ENCODE results near the gene IKZF1.

IKZF1 gene

DNA sequence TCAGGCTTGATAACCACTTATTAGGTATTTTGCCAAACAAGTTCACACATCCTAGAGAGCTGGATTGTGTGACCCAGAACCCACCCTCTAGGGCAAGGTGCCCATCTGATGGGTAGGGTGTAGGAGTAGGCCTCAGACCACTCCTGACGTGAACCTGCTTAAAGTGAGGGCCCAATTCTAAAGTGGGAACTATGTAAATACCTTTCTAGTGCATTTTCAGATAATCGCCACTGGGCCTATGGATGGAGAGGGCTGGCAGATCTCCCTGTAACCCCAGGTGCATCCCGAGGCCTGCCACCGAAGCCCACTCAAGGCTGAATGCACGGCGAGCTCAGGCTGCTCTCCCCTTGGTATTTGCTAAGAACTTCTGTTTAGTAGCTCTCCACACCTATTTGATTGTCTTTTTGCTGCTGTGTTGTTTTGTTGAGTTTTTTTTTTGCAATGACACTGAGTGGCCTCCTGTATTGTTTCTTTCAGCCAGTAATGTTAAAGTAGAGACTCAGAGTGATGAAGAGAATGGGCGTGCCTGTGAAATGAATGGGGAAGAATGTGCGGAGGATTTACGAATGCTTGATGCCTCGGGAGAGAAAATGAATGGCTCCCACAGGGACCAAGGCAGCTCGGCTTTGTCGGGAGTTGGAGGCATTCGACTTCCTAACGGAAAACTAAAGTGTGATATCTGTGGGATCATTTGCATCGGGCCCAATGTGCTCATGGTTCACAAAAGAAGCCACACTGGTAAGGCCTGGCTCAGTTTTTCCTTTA lies 71.7 kb downstream of the IKZF1 start:
- no peak for DNase-seq (ENCODE audit: low read depth)

GRCh38 chr7:50377356-50377755 lies 72.8 kb downstream of the IKZF1 start:
- DNase-seq (ENCODE audit: low read depth): no peak

GRCh38 chr7:50379082-50379481 lies 74.6 kb downstream of the IKZF1 start:
- no peak for DNase-seq (ENCODE audit: low read depth)

- DNase-seq (ENCODE audit: low read depth): no peak
Observed at GRCh38 chr7:50379539-50379938, 75.0 kb downstream of the IKZF1 start.

GRCh38 chr7:50382455-50382854 lies 77.9 kb downstream of the IKZF1 start:
- DNase-seq (ENCODE audit: low read depth): no peak

- DNase-seq (ENCODE audit: low read depth): no peak
Observed at GRCh38 chr7:50387351-50387750, 82.8 kb downstream of the IKZF1 start.

DNA sequence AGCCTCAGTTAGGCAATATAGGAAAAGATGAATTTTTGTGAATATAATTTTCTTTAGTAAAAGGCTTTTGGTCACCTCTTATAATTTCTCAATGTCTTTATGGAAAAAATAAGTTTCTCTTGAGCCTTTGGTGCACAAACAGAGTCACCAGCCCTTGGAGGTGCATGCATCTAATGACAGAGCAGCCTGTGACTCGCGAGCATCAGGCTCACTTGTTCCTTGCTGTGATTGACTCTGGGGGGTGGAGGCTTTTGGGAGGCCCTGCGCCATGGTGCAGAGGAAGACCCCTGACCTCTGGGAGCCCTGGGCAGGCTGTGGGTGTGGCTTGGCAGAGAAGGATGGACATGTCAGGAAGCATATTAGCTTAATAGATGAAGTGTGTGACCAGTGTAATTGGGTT lies 85.4 kb downstream of the IKZF1 start:
- no peak for DNase-seq (ENCODE audit: low read depth)

GRCh38 chr7:50391386-50391785 lies 86.9 kb downstream of the IKZF1 start:
- DNase-seq (ENCODE audit: low read depth): no peak

DNA sequence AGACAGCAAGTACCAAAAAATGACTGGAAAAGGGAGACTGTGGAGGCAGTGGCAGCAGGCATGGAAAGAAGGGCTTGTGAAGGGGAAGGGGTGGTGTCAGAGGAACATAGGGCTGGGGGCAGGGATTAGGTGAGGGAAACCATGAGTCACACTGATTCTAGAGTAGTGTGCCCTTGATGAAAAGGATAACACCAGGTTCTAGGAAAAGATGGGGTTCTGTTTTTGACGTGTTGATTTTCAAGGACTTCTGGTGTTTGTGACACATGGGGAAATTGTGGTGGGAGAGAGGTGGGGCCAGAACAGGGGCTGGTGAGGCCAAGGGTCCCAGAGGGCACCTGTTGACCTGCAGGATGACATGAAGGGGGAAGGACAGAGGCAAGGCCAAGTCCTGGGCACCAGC lies 88.6 kb downstream of the IKZF1 start:
- no peak for DNase-seq (ENCODE audit: low read depth)

DNA sequence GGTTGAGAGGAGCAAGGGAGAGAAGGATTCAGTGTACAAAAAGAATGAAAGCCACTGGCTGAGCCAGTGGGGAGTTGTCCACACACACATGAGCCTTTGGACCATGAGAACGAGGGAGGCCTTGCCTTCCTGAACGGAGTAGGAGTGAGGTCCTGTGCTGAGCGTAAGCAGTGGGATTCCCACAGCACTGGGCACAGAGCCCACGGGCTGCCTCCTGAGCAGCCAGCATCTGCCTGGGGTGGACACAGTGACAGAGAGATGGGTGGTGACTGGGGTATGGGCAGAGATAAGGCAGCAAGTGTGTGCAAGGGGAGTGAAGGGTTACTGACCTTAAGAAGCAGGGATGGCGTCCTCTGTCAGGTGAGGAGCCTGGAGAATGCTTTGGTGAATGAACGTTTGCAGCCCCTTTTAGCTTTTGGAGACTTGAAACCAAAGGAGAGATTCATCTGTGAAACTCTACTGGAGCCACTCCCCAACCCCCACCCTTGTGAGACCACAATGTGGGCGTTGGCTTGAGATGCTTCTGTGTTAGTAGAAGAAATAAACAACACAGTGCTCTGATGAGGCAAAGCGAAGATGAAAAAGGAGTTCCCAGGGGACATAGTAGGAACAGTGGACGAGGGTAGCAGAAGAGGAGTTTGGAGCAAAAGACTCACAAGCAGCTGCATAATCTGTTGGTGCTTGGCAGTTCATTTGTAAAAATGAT lies 89.2 kb downstream of the IKZF1 start:
- DNase-seq (ENCODE audit: low read depth): no peak

DNA sequence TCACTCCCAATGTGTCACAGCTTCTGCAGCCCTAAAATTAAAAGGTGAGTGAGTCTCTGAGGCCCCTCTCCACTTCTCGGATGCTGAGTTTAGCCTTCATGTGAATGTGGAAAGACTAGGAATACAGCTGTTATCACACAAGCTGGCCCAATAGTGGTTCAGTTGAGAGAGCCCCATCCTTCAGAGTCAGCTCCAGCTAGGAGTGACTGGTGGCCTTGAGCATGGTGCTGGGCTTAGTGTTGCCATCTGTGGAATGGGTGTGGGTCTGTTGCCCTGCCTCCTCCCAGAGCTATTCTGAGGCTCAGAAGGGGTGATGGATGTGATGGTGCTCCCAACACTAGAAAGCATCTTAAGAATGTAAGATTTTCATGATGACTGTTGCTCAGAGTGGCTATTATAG lies 89.8 kb downstream of the IKZF1 start:
- no peak for DNase-seq (ENCODE audit: low read depth)

GRCh38 chr7:50396856-50397255 lies 92.3 kb downstream of the IKZF1 start:
- DNase-seq (ENCODE audit: low read depth): no peak

DNA sequence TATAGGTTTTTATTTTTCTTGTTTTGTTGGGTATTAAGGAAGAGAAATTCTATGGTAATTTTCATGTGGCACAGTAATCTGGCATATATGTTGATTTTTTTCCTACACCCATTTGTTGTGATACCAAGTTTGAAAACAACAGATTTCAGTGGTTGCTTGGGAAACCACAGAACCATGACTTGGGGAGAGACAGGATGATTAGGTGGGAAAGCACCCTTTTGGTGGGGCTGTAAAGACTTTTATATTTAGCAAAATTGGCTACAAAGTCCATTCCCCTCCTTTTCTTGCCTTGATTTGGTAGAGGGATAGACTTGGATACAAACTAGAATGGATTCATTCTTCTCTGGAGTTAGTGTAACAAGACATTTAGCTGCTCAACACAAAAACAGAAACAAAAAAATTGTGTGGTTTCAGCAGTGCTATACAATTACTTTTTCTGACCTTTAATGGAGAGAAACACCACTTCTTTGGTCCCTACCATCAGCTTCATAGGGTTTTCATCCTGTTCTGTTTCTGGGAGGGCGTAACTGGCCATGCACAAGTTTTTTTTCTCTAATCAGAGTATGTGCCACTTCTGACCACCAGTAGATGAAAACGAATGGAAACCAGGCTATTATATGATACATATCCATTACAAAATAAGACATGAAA lies 92.9 kb downstream of the IKZF1 start:
- DNase-seq (ENCODE audit: low read depth): no peak

DNA sequence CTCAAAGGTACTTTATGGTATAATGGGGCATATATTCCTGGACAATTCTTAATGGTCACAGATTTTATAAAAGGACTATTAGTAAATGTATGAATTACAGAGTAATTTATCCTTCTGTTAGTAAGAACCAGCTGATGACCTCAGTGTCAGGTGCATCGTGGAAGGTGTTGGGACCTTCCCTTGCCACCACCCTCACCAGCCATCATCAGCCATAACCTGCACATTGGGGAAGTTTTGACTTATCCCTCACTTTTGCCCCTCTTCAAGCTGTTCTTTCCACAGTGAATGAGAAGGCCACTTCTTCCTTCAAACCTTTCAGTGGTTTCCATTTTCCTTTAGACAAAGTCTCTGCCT lies 93.4 kb downstream of the IKZF1 start:
- no peak for DNase-seq (ENCODE audit: low read depth)

GRCh38 chr7:50399206-50399605 lies 94.7 kb downstream of the IKZF1 start:
- no peak for DNase-seq (ENCODE audit: low read depth)

GRCh38 chr7:50399635-50400034 lies 95.1 kb downstream of the IKZF1 start:
- DNase-seq (ENCODE audit: low read depth): no peak

- DNase-seq (ENCODE audit: low read depth): no peak
Observed at GRCh38 chr7:50400114-50400513, 95.6 kb downstream of the IKZF1 start.

GRCh38 chr7:50404392-50404791 lies 99.9 kb downstream of the IKZF1 start:
- DNase-seq (ENCODE audit: low read depth): no peak

GRCh38 chr7:50405221-50405620 lies 100.7 kb downstream of the IKZF1 start:
- no peak for DNase-seq (ENCODE audit: low read depth)

DNA sequence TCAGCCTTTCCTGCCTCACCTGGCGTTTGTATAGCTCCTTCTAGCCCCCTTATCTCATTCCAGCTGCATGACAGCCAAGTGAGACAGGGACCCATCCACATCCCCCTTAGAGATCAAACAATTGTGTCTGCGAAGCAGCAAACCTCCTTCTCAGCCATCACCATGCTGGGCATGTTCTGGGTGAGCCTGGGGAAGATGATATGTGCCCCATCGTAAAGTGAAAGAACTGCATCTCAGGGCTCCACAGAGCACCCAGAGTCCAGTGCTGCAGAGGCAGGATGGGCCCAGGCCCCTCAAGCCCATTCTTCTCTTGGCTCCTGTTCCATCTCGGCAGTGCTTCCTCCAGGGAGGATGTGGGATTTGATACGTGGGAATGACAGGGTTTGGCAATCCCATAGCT lies 102.4 kb downstream of the IKZF1 start:
- DNase-seq (ENCODE audit: low read depth): no peak

DNA sequence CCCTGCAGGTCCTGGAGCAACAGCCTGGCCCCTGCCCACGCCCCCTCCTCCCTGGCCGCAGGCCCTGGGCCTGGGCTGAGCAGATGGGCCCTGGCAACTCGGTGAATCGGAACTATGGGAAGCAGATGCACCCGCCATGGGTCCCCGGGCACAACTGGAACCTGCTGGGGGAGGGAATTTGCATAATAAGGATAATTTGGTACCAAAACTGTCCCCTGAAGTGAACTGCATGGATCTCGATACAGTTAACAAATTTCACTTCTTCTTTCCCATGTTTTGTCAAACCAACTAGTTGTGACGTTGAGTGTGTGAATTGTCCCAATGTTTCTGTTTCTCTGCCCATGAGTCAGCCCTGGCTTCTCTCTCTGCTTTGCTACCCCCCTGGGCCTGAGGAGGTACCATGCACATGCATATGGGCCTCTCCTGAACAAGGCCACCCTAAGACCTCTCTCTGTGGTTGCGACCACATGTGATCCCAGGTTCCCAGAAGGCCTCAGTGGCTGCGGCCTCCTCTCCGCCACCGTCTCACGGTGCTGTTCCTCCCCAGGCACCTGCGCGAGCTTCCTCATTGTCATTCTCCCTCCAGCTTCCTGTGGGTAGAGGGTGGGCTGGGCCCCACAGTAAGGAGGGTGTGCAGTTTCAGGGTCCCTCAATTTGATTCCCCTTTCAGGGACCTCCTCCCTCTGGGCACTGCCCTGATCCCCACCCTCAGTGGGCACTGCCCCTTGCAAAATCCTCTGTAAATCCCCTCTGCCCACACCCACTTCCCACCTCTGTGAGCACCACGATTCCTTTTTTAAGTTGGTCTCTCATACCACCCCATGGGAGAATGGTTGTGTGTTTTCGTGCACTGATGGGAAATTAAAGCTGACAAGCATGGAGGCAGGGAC lies 105.6 kb downstream of the IKZF1 start:
- DNase-seq (ENCODE audit: low read depth): no peak

DNA sequence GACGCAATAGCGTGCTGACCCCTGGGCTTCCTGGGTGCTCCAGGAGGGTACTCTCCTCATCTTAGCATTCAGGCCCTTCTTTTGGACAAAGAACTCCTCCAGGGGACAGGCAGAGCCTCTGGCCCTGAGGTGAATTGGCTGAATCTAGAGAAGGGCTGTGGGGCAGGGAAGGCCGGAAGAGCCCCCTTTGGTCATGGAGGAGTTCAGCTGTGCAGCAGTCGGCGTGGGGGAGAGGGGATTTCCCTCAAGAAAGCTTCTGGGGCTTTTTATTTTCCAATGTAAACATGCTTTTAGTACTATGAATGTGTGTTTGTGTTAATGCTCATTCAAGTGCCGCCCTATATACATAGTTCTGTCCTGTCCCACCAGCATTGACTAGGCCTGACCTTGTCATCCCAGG lies 106.8 kb downstream of the IKZF1 start:
- DNase-seq (ENCODE audit: low read depth): no peak

Measured in GM04503 (cell line).